Activated CD8-positive, alpha-beta T cell treated with anti-CD3 and anti-CD28 coated beads for 36 hours (primary cell): ENCODE data around the gene RAPGEF1. TPM values are rescaled to one million over a fixed set of nuclear protein-coding genes. Genes with fewer than 3 reads are reported as not detected.
"Not testable (repeated sequence)": the region's sequence is repeated elsewhere in the genome, so short reads cannot be mapped to it uniquely, and the experiment has no call there.

ENCODE experiments used
- ATAC-seq: fragments of 200-7000 bp; cut with Tn5 transposase; one replicate; pipeline ENCODE4 v1.10.0; 2021; ENCODE audit warnings: mild to moderate bottlenecking, moderate library complexity
- CTCF ChIA-PET: fragments of 350-600 bp; sonication (Branson Sonifier 250); formaldehyde crosslinking; loops from one replicate; lab custom pipeline; 2021; ENCODE audit warnings: antibody characterized with exemption; lab: Charles Lee
- POLR2A ChIA-PET: fragments of 350-600 bp; sonication (Branson Sonifier 250); formaldehyde crosslinking; loops from one replicate; lab custom pipeline; 2021; ENCODE audit warnings: antibody characterized with exemption; lab: Charles Lee
- DNase-seq: peaks from one replicate; pipeline ENCODE4 v3.0.0-alpha.2; 2020
- H3K27ac Mint-ChIP-seq: one replicate; pipeline ENCODE4 v1.8.0; 2021; ENCODE audit warnings: mild to moderate bottlenecking, mixed read lengths
- H3K27me3 Mint-ChIP-seq: one replicate; pipeline ENCODE4 v1.8.0; 2021; ENCODE audit warnings: mixed read lengths
- H3K36me3 Mint-ChIP-seq: one replicate; pipeline ENCODE4 v1.8.0; 2021; ENCODE audit warnings: low read depth, mixed read lengths
- H3K4me1 Mint-ChIP-seq: one replicate; pipeline ENCODE4 v1.8.0; 2021; ENCODE audit warnings: low read depth, mixed read lengths
- H3K4me3 Mint-ChIP-seq: one replicate; pipeline ENCODE4 v1.8.0; 2021; ENCODE audit warnings: mild to moderate bottlenecking, moderate library complexity, mixed read lengths
- H3K9me3 Mint-ChIP-seq: one replicate; pipeline ENCODE4 v1.8.0; 2021; ENCODE audit warnings: mixed read lengths
- CTCF ChIP-seq: fragments of 200-600 bp; IDR thresholded peaks from one replicate; pipeline ENCODE4 v1.8.0; 2022; ENCODE audit warnings: antibody characterized with exemption, mild to moderate bottlenecking
- intact Hi-C: fragments of 100-400 bp; cut with micrococcal nuclease; formaldehyde crosslinking; loops from one replicate; pipeline ENCODE4 v1.10.0; 2022
- total RNA-seq, 2 experiments: library from RNA; stranded (reverse); gene quantifications; one replicate each; pipeline ENCODE4 v1.2.3, GENCODE V29; 2021

RAPGEF1 gene
- total RNA-seq, 2 experiments from 2014 or later = 84.5 to 85.2 TPM

- Mint-ChIP-seq H3K36me3 (peaks cover 7% of the 10 kb centered on the region), H3K27ac (no peak overlapping the region), H3K9me3 (peaks cover 10% of the 10 kb centered on the region), H3K4me3 (no peak overlapping the region), H3K4me1 (peaks cover 6% of the 10 kb centered on the region), H3K27me3 (peaks cover 64% of the 10 kb centered on the region)
- CTCF ChIA-PET = no interaction called here
- POLR2A ChIA-PET = no interaction called here
- TF ChIP-seq CTCF = no peak
- ATAC-seq (no peak), DNase-seq (no peak)
- intact Hi-C loops = no loop called here
Observed at GRCh38 chr9:131552030-131552429, 187.8 kb downstream of the RAPGEF1 start.

GRCh38 chr9:131550465-131550864 is 189.4 kb downstream of the RAPGEF1 start:
- DNase-seq, H3K4me3 Mint-ChIP-seq, intact Hi-C loops, H3K9me3 Mint-ChIP-seq, CTCF ChIA-PET, POLR2A ChIA-PET, H3K27ac Mint-ChIP-seq, H3K36me3 Mint-ChIP-seq, ATAC-seq: not testable (repeated sequence)
- Mint-ChIP-seq H3K27me3 (peaks cover 67% of the 10 kb centered on the region), H3K4me1 (peaks cover 12% of the 10 kb centered on the region)

- ATAC-seq, H3K27ac Mint-ChIP-seq, intact Hi-C loops, POLR2A ChIA-PET, CTCF ChIA-PET, DNase-seq, H3K4me3 Mint-ChIP-seq: not testable (repeated sequence)
- H3K4me1 Mint-ChIP-seq = peaks cover 14% of the 10 kb centered on the region
- peaks cover 16% of the 10 kb centered on the region for H3K9me3 Mint-ChIP-seq
- peaks cover 68% of the 10 kb centered on the region for H3K27me3 Mint-ChIP-seq
- H3K36me3 Mint-ChIP-seq = peaks cover 12% of the 10 kb centered on the region
Observed at GRCh38 chr9:131549186-131549585, 190.7 kb downstream of the RAPGEF1 start.

GRCh38 chr9:131546336-131547084 is 193.4 kb downstream of the RAPGEF1 start:
- Mint-ChIP-seq H3K4me1 (peaks cover 14% of the 10 kb centered on the region), H3K27ac (no peak overlapping the region), H3K27me3 (peaks cover 58% of the 10 kb centered on the region), H3K4me3 (peak overlapping the region; percentile 64), H3K36me3 (peaks cover 16% of the 10 kb centered on the region), H3K9me3 (peaks cover 26% of the 10 kb centered on the region)
- ATAC-seq (peak; percentile 34), DNase-seq (peak; percentile 24)
- ChIA-PET CTCF (interaction anchor here (1.0 to 1.3 kb wide), 4 partner anchors 11 to 210 kb away, joined by 3 read pairs; no protein-coding TSS in a partner anchor), POLR2A (interaction anchor here (0.7 to 2.3 kb wide), 3 partner anchors 17 to 32 kb away, joined by 3 to 9 read pairs (median 3); no protein-coding TSS in a partner anchor)
- intact Hi-C loops = no loop called here
- no peak for TF ChIP-seq CTCF

GRCh38 chr9:131545786-131546335 is 194.0 kb downstream of the RAPGEF1 start:
- H3K4me3 Mint-ChIP-seq = no peak overlapping the region

More at GRCh38 chr9:131545786-131546335, 194.0 kb downstream of the RAPGEF1 start:
- Mint-ChIP-seq H3K9me3 (peaks cover 26% of the 10 kb centered on the region), H3K27ac (no peak overlapping the region), H3K4me1 (peaks cover 14% of the 10 kb centered on the region), H3K36me3 (peaks cover 16% of the 10 kb centered on the region), H3K27me3 (peaks cover 58% of the 10 kb centered on the region)
- intact Hi-C loops = no loop called here
- ChIA-PET CTCF (interaction anchor here (1.1 to 1.3 kb wide), 3 partner anchors 10 to 195 kb away, joined by 3 read pairs; no protein-coding TSS in a partner anchor), POLR2A (interaction anchor here (1.2 to 2.3 kb wide), 2 partner anchors 17 to 33 kb away, joined by 3 to 9 read pairs; no protein-coding TSS in a partner anchor)
- no peak for TF ChIP-seq CTCF
- ATAC-seq (no peak), DNase-seq (no peak)
